ENCODE data around the gene HAGHL. TPM values are rescaled to one million over a fixed set of nuclear protein-coding genes. Genes with fewer than 3 reads are reported as not detected.

HAGHL gene
- total RNA-seq, 1 experiment from 2014 or later: 74.8 TPM

- TF ChIP-seq CBX3 (IDR thresholded peaks at IDR 0.05; ENCODE audit: low read depth): no peak
- no peak for TF ChIP-seq ZNF274 (IDR thresholded peaks at IDR 0.05; ENCODE audit: low read depth, low read length)
- no peak for TF ChIP-seq ZFX (IDR thresholded peaks at IDR 0.05)
- TF ChIP-seq CTCF (IDR thresholded peaks at IDR 0.05 in 2 of 3, conservative IDR thresholded peaks at IDR 0.05 in 1 of 3; ENCODE audit: borderline replicate concordance in 1 of 3, insufficient read depth in 1 of 3, low read depth in 2 of 3, low read length in 2 of 3): no peak
- no peak for TF ChIP-seq MAX (IDR thresholded peaks at IDR 0.05)
- TF ChIP-seq JUND (IDR thresholded peaks at IDR 0.05): no peak
- no peak for TF ChIP-seq SIN3A (IDR thresholded peaks at IDR 0.05; ENCODE audit: low read depth)
Measured at GRCh38 chr16:725041-725376, 1.9 kb upstream of the HAGHL start (continued).

GRCh38 chr16:725463-726187, 1.3 kb upstream of the HAGHL start:
- no peaks in the 10 kb centered on the region for H3K36me3 ChIP-seq (ENCODE audit: control insufficient read depth in 1 of 2, insufficient read depth in 2 of 2, low read length in 2 of 2)
- POLR2A ChIA-PET: interaction anchor here (0.6 to 3.5 kb wide), 3 partner anchors 10 to 35 kb away, joined by 3 to 20 read pairs (median 12); partner anchors contain the start of genes METRN and MSLN
- ATAC-seq (no peak), DNase-seq (ENCODE audit: low read depth, low spot score) (no peak)
- H3K9me3 ChIP-seq (ENCODE audit: control insufficient read depth in 1 of 2, insufficient read depth in 1 of 2, low read depth in 1 of 2, low read length in 2 of 2): no peaks in the 10 kb centered on the region
- H3K4me1 ChIP-seq (ENCODE audit: control insufficient read depth in 1 of 2, insufficient read depth in 2 of 2, low read length in 2 of 2): peaks cover 9 to 52% of the 10 kb centered on the region in 2 experiments
- CTCF ChIA-PET: interaction anchor here (0.7 to 2.6 kb wide), 2 partner anchors 10 to 13 kb away, joined by 3 to 11 read pairs; no protein-coding TSS in a partner anchor
- BruUV-seq (replicated peaks): no TSS peak
- H3K9me2 ChIP-seq (ENCODE audit: insufficient read depth): no peaks in the 10 kb centered on the region
- H2AFZ ChIP-seq (ENCODE audit: low read depth, low read length, poor library complexity, severe bottlenecking): no peak overlapping the region
- peak overlapping the region; percentile 58 for H3K9ac ChIP-seq (ENCODE audit: low read length)
- RAD21 ChIA-PET (ENCODE audit: low non-redundant PET in 1 of 2, low total read pairs in 2 of 2, uncharacterized antibody in 2 of 2, unreplicated experiment in 2 of 2): interaction anchor here in 1 of 2 experiments (0.5 kb wide), 1 partner anchor 12 kb away, joined by 4 read pairs; no protein-coding TSS in a partner anchor
- intact Hi-C loops (cut with micrococcal nuclease): no loop called here
- H3K79me2 ChIP-seq (ENCODE audit: insufficient read depth, low read length): peaks cover 26% of the 10 kb centered on the region; the same call in 1 of the 2 replicates
- TF ChIP-seq FOSL1 (IDR thresholded peaks at IDR 0.05; ENCODE audit: low read depth): no peak
- no peak for TF ChIP-seq CTCF (IDR thresholded peaks at IDR 0.05 in 2 of 3, conservative IDR thresholded peaks at IDR 0.05 in 1 of 3; ENCODE audit: borderline replicate concordance in 1 of 3, insufficient read depth in 1 of 3, low read depth in 2 of 3, low read length in 2 of 3)
- TF ChIP-seq ELF1 (IDR thresholded peaks at IDR 0.05; ENCODE audit: borderline replicate concordance, low read depth): no peak
- TF ChIP-seq SRF (IDR thresholded peaks at IDR 0.05; ENCODE audit: low read depth): no peak
- TF ChIP-seq CEBPB (IDR thresholded peaks at IDR 0.05; ENCODE audit: low read depth): no peak
- TF ChIP-seq EGR1 (IDR thresholded peaks at IDR 0.05; ENCODE audit: low read depth): no peak
- H3K4me3 ChIP-seq (replicated peaks in 1 of 2; ENCODE audit: low read depth in 1 of 2, low read length in 2 of 2): peak overlapping the region; percentile 39 to 89
- H3K27ac ChIP-seq (ENCODE audit: low read depth, low read length): peak overlapping the region; percentile 96
- H3K4me2 ChIP-seq (ENCODE audit: low read length): peak overlapping the region; percentile 99
- no peaks in the 10 kb centered on the region for H3K27me3 ChIP-seq (ENCODE audit: insufficient read depth, low read length)
- no peaks in the 10 kb centered on the region for H4K20me1 ChIP-seq (ENCODE audit: insufficient read depth)
